HepG2 (cell line): ENCODE measurements around the gene DHFR2. TPM values are rescaled to one million over a fixed set of nuclear protein-coding genes. Genes with fewer than 3 reads are reported as not detected.

ENCODE experiments used
- CBX5 ChIP-seq: sonication (generic); formaldehyde crosslinking; IDR thresholded peaks from 2 replicates; pipeline ENCODE4 v1.4.0; 2020; ENCODE audit warnings: missing genetic modification reagents, borderline replicate concordance
- CEBPG ChIP-seq: IDR thresholded peaks from 2 replicates; pipeline ENCODE4 v1.6.1; 2016
- ELF1 ChIP-seq: sonication (generic); formaldehyde crosslinking; IDR thresholded peaks from 2 replicates; pipeline ENCODE4 v1.4.0; 2020; ENCODE audit warnings: missing genetic modification reagents
- ELF4 ChIP-seq: sonication (generic); formaldehyde crosslinking; IDR thresholded peaks from 2 replicates; pipeline ENCODE4 v1.5.0; 2020; ENCODE audit warnings: missing genetic modification reagents, mild to moderate bottlenecking, moderate library complexity, borderline replicate concordance
- GFI1 ChIP-seq: sonication (generic); formaldehyde crosslinking; IDR thresholded peaks from 2 replicates; pipeline ENCODE4 v1.5.0; 2020; ENCODE audit warnings: missing genetic modification reagents, mild to moderate bottlenecking, borderline replicate concordance
- HOXA3 ChIP-seq: sonication (generic); formaldehyde crosslinking; IDR thresholded peaks from 2 replicates; pipeline ENCODE4 v1.5.0; 2020; ENCODE audit warnings: missing genetic modification reagents
- IKZF4 ChIP-seq: sonication (generic); formaldehyde crosslinking; IDR thresholded peaks from 2 replicates; pipeline ENCODE4 v1.5.1; 2020; ENCODE audit warnings: borderline replicate concordance, mild to moderate bottlenecking, low read depth, missing genetic modification reagents; ENCODE audit errors: not compliant biosample characterization
- IRF1 ChIP-seq: sonication (generic); formaldehyde crosslinking; IDR thresholded peaks from 2 replicates; pipeline ENCODE4 v1.4.0; 2020; ENCODE audit warnings: low read depth, mild to moderate bottlenecking, missing genetic modification reagents
- PITX1 ChIP-seq: sonication (generic); formaldehyde crosslinking; IDR thresholded peaks from 2 replicates; pipeline ENCODE4 v1.5.1; 2020; ENCODE audit warnings: mild to moderate bottlenecking, missing genetic modification reagents
- PRDM10 ChIP-seq: sonication (generic); formaldehyde crosslinking; IDR thresholded peaks from 2 replicates; pipeline ENCODE4 v1.4.0; 2020; ENCODE audit warnings: low read depth, missing genetic modification reagents
- SUZ12 ChIP-seq: fragments of 150-350 bp; IDR thresholded peaks from 2 replicates; pipeline ENCODE4 v1.6.1; 2014; ENCODE audit warnings: low read depth, low read length
- ZFP90 ChIP-seq: sonication (generic); formaldehyde crosslinking; IDR thresholded peaks from 2 replicates; pipeline ENCODE4 v1.8.0; 2022; ENCODE audit warnings: missing genetic modification reagents, mild to moderate bottlenecking, inconsistent platforms, borderline replicate concordance
- ZNF138 ChIP-seq: sonication (generic); formaldehyde crosslinking; IDR thresholded peaks from 2 replicates; pipeline ENCODE4 v1.5.0; 2020; ENCODE audit warnings: mild to moderate bottlenecking, low read depth, missing genetic modification reagents
- ZNF335 ChIP-seq: sonication (generic); formaldehyde crosslinking; IDR thresholded peaks from 2 replicates; pipeline ENCODE4 v1.4.0; 2020; ENCODE audit warnings: missing genetic modification reagents
- ZNF790 ChIP-seq: sonication (generic); formaldehyde crosslinking; IDR thresholded peaks from 2 replicates; pipeline ENCODE4 v1.8.0; 2022; ENCODE audit warnings: missing genetic modification reagents, mild to moderate bottlenecking, borderline replicate concordance
- polyA plus RNA-seq, 8 experiments: library from polyadenylated mRNA; depleted of rRNA in 3 of 8; stranded (reverse) in 7 of 8; unstranded in 1 of 8; fragments of >200 nt; fragmentation: Illumina TruSeq in 4 of 8; extraction: Trizol in 4 of 8; gene quantifications; 2 replicates each; pipeline versions ENCODE4 v1.2.1 to v1.2.3, GENCODE V29; 2011 to 2016; ENCODE audit warnings: low read depth in 4 of 8, missing spikeins in 1 of 8, mixed read lengths in 1 of 8; ENCODE audit not compliant: insufficient read depth in 1 of 8
- total RNA-seq, 5 experiments: library from RNA; depleted of rRNA; stranded (reverse); fragments of >200 nt; fragmentation: Illumina TruSeq; extraction: Trizol; gene quantifications; 2 replicates each; pipeline ENCODE4 v1.2.3, GENCODE V29; 2016; ENCODE audit warnings: low read depth in 1 of 5
- TF ChIP-seq, protein P1 (sequence below): sonication (generic); formaldehyde crosslinking; conservative IDR thresholded peaks from 2 replicates; pipeline ENCODE4 v1.4.0; 2020; ENCODE audit warnings: missing genetic modification reagents
- TF ChIP-seq, protein P2 (sequence below): sonication (generic); formaldehyde crosslinking; IDR thresholded peaks from 2 replicates; pipeline ENCODE4 v1.4.0; 2020; ENCODE audit warnings: missing genetic modification reagents, borderline replicate concordance
- TF ChIP-seq, protein P3 (sequence below): sonication (generic); formaldehyde crosslinking; IDR thresholded peaks from 2 replicates; pipeline ENCODE4 v1.8.0; 2022; ENCODE audit warnings: missing genetic modification reagents, mild to moderate bottlenecking, inconsistent platforms, borderline replicate concordance

Gene DHFR2
- total and polyA plus RNA-seq, 2 of the 13 experiments (the other 11 are each of a cell fraction or from before 2014, with no cell fraction given), result 1.4 to 4.6 TPM

GRCh38 chr3:94062513-94063404 is at the start of gene DHFR2, which contains the start of gene NSUN3 (continued):
- TF ChIP-seq CBX5, result 0 out of 2 replicates have a peak, but pooled peaks have one; percentile 60
- TF ChIP-seq, protein P1, sequence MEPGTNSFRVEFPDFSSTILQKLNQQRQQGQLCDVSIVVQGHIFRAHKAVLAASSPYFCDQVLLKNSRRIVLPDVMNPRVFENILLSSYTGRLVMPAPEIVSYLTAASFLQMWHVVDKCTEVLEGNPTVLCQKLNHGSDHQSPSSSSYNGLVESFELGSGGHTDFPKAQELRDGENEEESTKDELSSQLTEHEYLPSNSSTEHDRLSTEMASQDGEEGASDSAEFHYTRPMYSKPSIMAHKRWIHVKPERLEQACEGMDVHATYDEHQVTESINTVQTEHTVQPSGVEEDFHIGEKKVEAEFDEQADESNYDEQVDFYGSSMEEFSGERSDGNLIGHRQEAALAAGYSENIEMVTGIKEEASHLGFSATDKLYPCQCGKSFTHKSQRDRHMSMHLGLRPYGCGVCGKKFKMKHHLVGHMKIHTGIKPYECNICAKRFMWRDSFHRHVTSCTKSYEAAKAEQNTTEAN (CRISPR knock-in tag), result no peak
- TF ChIP-seq, protein P2, sequence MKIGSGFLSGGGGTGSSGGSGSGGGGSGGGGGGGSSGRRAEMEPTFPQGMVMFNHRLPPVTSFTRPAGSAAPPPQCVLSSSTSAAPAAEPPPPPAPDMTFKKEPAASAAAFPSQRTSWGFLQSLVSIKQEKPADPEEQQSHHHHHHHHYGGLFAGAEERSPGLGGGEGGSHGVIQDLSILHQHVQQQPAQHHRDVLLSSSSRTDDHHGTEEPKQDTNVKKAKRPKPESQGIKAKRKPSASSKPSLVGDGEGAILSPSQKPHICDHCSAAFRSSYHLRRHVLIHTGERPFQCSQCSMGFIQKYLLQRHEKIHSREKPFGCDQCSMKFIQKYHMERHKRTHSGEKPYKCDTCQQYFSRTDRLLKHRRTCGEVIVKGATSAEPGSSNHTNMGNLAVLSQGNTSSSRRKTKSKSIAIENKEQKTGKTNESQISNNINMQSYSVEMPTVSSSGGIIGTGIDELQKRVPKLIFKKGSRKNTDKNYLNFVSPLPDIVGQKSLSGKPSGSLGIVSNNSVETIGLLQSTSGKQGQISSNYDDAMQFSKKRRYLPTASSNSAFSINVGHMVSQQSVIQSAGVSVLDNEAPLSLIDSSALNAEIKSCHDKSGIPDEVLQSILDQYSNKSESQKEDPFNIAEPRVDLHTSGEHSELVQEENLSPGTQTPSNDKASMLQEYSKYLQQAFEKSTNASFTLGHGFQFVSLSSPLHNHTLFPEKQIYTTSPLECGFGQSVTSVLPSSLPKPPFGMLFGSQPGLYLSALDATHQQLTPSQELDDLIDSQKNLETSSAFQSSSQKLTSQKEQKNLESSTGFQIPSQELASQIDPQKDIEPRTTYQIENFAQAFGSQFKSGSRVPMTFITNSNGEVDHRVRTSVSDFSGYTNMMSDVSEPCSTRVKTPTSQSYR (CRISPR knock-in tag), result no peak
- no peak; the same call in 1 of the 2 replicates for TF ChIP-seq ZNF335
- TF ChIP-seq, protein P3, sequence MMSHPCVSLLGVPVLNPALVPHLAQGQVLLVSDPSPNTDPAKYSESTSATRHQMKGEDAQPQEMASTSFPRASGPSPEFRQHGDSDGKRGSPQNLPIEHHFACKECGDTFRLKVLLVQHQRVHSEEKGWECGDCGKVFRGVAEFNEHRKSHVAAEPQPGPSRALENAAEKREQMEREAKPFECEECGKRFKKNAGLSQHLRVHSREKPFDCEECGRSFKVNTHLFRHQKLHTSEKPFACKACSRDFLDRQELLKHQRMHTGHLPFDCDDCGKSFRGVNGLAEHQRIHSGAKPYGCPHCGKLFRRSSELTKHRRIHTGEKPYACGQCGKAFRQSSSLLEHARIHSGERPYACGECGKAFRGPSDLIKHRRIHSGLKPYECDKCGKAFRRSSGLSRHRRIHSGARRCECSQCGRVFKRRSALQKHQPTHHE (CRISPR knock-in tag), result no peak
- peak; percentile 96 for TF ChIP-seq ELF4
- 0 out of 2 replicates have a peak, but pooled peaks have one; percentile 28 for TF ChIP-seq ZFP90 (CRISPR knock-in tag)
- peak; percentile 98 for TF ChIP-seq ELF1 (CRISPR knock-in tag)
- peak; percentile 40 for TF ChIP-seq CEBPG (CRISPR knock-in tag)
- TF ChIP-seq IRF1 (CRISPR knock-in tag), result no peak
- TF ChIP-seq PITX1 (CRISPR knock-in tag), result peak; percentile 86
- 0 out of 2 replicates have a peak, but pooled peaks have one; percentile 54 for TF ChIP-seq GFI1 (CRISPR knock-in tag)
- TF ChIP-seq IKZF4 (CRISPR knock-in tag), result peak; percentile 12
- peak; percentile 78 for TF ChIP-seq HOXA3 (CRISPR knock-in tag)
- TF ChIP-seq ZNF790 (CRISPR knock-in tag), result no peak; the same call in 1 of the 2 replicates
- TF ChIP-seq SUZ12, result no peak
- TF ChIP-seq ZNF138 (CRISPR knock-in tag), result no peak
- TF ChIP-seq PRDM10 (CRISPR knock-in tag), result peak; percentile 64; the same call in 1 of the 2 replicates
